PC-3 (cell line): Measurements from ENCODE around the gene GABRA5. TPM values are rescaled to one million over a fixed set of nuclear protein-coding genes. Genes with fewer than 3 reads are reported as not detected.

Source experiments
- ATAC-seq: fragments of 200-7000 bp; cut with Tn5 transposase; 2 replicates; pipeline ENCODE4 v1.9.1; 2020; ENCODE audit warnings: mild to moderate bottlenecking, moderate library complexity
- BruUV-seq: library from RNA; stranded (reverse); fragments of 400-500 nt; replicated peaks from 2 replicates; lab custom pipeline; 2021; lab: Mats Ljungman, UMichigan
- CTCF ChIA-PET: fragments of 300-600 bp; sonication (Branson Sonifier 250); formaldehyde crosslinking; loops from one replicate; lab custom pipeline; 2022; ENCODE audit warnings: antibody characterized with exemption; lab: Charles Lee
- POLR2A ChIA-PET: fragments of 300-600 bp; sonication (Branson Sonifier 250); formaldehyde crosslinking; loops from one replicate; lab custom pipeline; 2022; ENCODE audit warnings: antibody characterized with exemption; ENCODE audit not compliant: unreplicated experiment; lab: Charles Lee
- DNase-seq: peaks from one replicate; pipeline ENCODE4 v3.0.0-alpha.2; 2015
- H2AFZ ChIP-seq: fragments of 300-600 bp; sonication (generic); 2 replicates; pipeline ENCODE4 v1.6.0; 2016; ENCODE audit warnings: antibody characterized with exemption, low read length
- H3F3A ChIP-seq: fragments of 300-600 bp; sonication (generic); one replicate; pipeline ENCODE4 v1.6.0; 2017; ENCODE audit warnings: antibody characterized with exemption, low read length, control low read depth, mild to moderate bottlenecking; ENCODE audit not compliant: unreplicated experiment
- H3K27ac ChIP-seq: fragments of 300-600 bp; sonication (generic); 2 replicates; pipeline ENCODE4 v1.5.1; 2016; ENCODE audit warnings: mild to moderate bottlenecking, low read length
- H3K27me3 ChIP-seq: fragments of 300-600 bp; sonication (generic); 2 replicates; pipeline ENCODE4 v1.6.1; 2016; ENCODE audit warnings: low read length, mixed read lengths
- H3K36me3 ChIP-seq: fragments of 300-600 bp; sonication (generic); 2 replicates; pipeline ENCODE4 v1.6.1; 2016; ENCODE audit warnings: low read depth, mixed run types, low read length, mixed read lengths
- H3K4me1 ChIP-seq: fragments of 300-600 bp; sonication (generic); 2 replicates; pipeline ENCODE4 v1.5.1; 2016; ENCODE audit warnings: low read length; ENCODE audit not compliant: insufficient read depth
- H3K4me2 ChIP-seq: fragments of 300-600 bp; sonication (generic); 2 replicates; pipeline ENCODE4 v1.6.0; 2016; ENCODE audit warnings: low read length
- H3K4me3 ChIP-seq: fragments of 300-600 bp; sonication (generic); 2 replicates; pipeline ENCODE4 v1.5.1; 2016; ENCODE audit warnings: mild to moderate bottlenecking, low read length, mixed read lengths
- H3K79me2 ChIP-seq: fragments of 300-600 bp; sonication (generic); 2 replicates; pipeline ENCODE4 v1.6.1; 2017; ENCODE audit warnings: low read length, mixed read lengths
- H3K9ac ChIP-seq: fragments of 300-600 bp; sonication (generic); 2 replicates; pipeline ENCODE4 v1.6.0; 2016; ENCODE audit warnings: mild to moderate bottlenecking, low read length
- H3K9me2 ChIP-seq: fragments of 300-600 bp; sonication (generic); replicated peaks from 2 replicates; pipeline ENCODE4 v1.6.1; 2016; ENCODE audit warnings: mixed run types, low read length, mixed read lengths
- H3K9me3 ChIP-seq: fragments of 300-600 bp; sonication (generic); 2 replicates; pipeline ENCODE4 v1.6.1; 2016; ENCODE audit warnings: low read length, mixed read lengths
- H4K20me1 ChIP-seq: fragments of 300-600 bp; sonication (generic); 2 replicates; pipeline ENCODE4 v1.6.1; 2016; ENCODE audit warnings: low read length, mixed read lengths
- CTCF ChIP-seq: fragments of 300-600 bp; sonication (generic); conservative IDR thresholded peaks from 2 replicates; pipeline ENCODE4 v1.5.1; 2017; ENCODE audit warnings: antibody characterized with exemption, low read depth, mild to moderate bottlenecking, low read length
- EZH2 ChIP-seq: fragments of 300-600 bp; sonication (generic); IDR thresholded peaks from one replicate; pipeline ENCODE4 v1.6.1; 2017; ENCODE audit warnings: antibody characterized with exemption, mild to moderate bottlenecking, low read length; ENCODE audit not compliant: unreplicated experiment
- EZH2phosphoT487 ChIP-seq: fragments of 300-600 bp; sonication (generic); IDR thresholded peaks from 2 replicates; pipeline ENCODE4 v1.6.1; 2018; ENCODE audit warnings: mild to moderate bottlenecking, antibody characterized with exemption, low read length, borderline replicate concordance
- intact Hi-C: fragments of 100-400 bp; cut with micrococcal nuclease; formaldehyde crosslinking; loops from 2 replicates; pipeline ENCODE4 v1.9.0; 2023
- total RNA-seq: library from RNA; depleted of rRNA; stranded (reverse); fragments of >200 nt; gene quantifications from 2 replicates; pipeline ENCODE4 v1.2.3, GENCODE V29; 2014

Gene GABRA5
- total RNA-seq, 1 experiment from 2014 or later, result not detected

DNA sequence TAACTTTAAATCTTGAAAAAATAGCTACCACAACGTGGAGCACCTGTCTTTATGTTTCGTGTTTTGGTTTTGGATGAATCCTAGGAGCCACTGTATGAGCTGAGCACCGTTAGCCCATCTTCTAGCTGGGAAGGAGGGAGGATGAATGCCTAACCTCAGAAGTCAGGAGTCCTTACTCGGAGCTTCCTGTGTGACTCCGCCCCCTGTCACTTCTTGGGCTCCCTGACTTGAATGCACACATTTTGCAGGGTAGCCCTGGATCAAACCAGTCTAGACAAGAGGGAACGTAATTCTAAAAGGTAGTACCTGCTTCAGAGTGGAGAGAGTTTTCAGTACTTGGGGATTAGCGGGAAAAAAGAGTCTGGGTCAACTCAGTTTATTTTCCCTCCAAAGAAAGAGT, 5.3 kb downstream of the GABRA5 start:
- H2AFZ ChIP-seq, result no peak overlapping the region
- no peak overlapping the region for H3K4me2 ChIP-seq
- no peaks in the 10 kb centered on the region for H4K20me1 ChIP-seq
- no peaks in the 10 kb centered on the region for H3K9me2 ChIP-seq
- no peaks in the 10 kb centered on the region for H3K36me3 ChIP-seq
- TF ChIP-seq EZH2 (no peak), CTCF (no peak), EZH2phosphoT487 (no peak)
- POLR2A ChIA-PET, result no interaction called here
- no peaks in the 10 kb centered on the region for H3F3A ChIP-seq
- no peaks in the 10 kb centered on the region for H3K9me3 ChIP-seq
- H3K4me3 ChIP-seq, result no peak overlapping the region
- no TSS peak for BruUV-seq
- no peaks in the 10 kb centered on the region for H3K4me1 ChIP-seq
- H3K27me3 ChIP-seq, result peaks cover 25% of the 10 kb centered on the region
- H3K27ac ChIP-seq, result no peak overlapping the region
- no peak overlapping the region for H3K9ac ChIP-seq
- intact Hi-C loops, result no loop called here
- ATAC-seq (no peak), DNase-seq (no peak)
- CTCF ChIA-PET, result no interaction called here
- H3K79me2 ChIP-seq, result no peaks in the 10 kb centered on the region

DNA sequence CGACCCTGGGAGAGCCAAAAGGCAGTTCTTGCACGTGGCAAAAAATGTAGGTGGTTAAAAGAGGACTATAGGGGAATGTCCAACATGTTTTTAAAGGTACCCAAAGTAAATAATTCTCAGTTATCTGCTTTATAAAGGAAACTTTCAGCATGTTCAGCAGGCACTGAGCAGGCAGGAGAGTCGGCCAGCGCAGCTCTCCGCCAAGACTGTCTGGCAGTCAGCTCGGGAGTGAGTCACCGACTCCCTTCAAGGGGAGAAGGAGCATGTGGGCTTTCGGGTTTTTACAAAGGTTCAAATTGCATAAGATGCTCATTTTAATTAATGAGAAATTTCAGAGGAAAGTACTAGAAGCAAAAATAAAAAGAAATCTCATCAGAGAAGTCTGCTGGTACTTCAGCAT, 7.0 kb downstream of the GABRA5 start:
- no peak overlapping the region for H2AFZ ChIP-seq
- DNase-seq, result no peak
- H3K4me3 ChIP-seq, result no peak overlapping the region
- ChIA-PET POLR2A (no interaction called here), CTCF (no interaction called here)
- BruUV-seq, result no TSS peak
- intact Hi-C loops, result no loop called here
- no peaks in the 10 kb centered on the region for H3K79me2 ChIP-seq
- H3K9me2 ChIP-seq, result no peaks in the 10 kb centered on the region
- H3K27me3 ChIP-seq, result peaks cover 14% of the 10 kb centered on the region; the same call in 1 of the 2 replicates
- no peak overlapping the region for H3K27ac ChIP-seq
- H3K4me2 ChIP-seq, result no peak overlapping the region
- no peaks in the 10 kb centered on the region for H3F3A ChIP-seq
- TF ChIP-seq EZH2, result no peak
- no peak for TF ChIP-seq EZH2phosphoT487
- no peak for TF ChIP-seq CTCF
- H3K4me1 ChIP-seq, result no peaks in the 10 kb centered on the region
- ATAC-seq, result no peak
- no peak overlapping the region for H3K9ac ChIP-seq
- H3K9me3 ChIP-seq, result no peaks in the 10 kb centered on the region
- no peaks in the 10 kb centered on the region for H3K36me3 ChIP-seq
- H4K20me1 ChIP-seq, result no peaks in the 10 kb centered on the region

- Histone ChIP-seq H3K4me2 (no peak overlapping the region), H2AFZ (no peak overlapping the region), H4K20me1 (no peaks in the 10 kb centered on the region), H3K9ac (no peak overlapping the region), H3K4me1 (no peaks in the 10 kb centered on the region), H3K27ac (no peak overlapping the region), H3K27me3 (0 out of 2 replicates have a peak, but pooled peaks cover 5% of the 10 kb centered on the region), H3K9me3 (no peaks in the 10 kb centered on the region), H3K9me2 (no peaks in the 10 kb centered on the region), H3K36me3 (no peaks in the 10 kb centered on the region), H3K4me3 (no peak overlapping the region), H3K79me2 (no peaks in the 10 kb centered on the region), H3F3A (no peaks in the 10 kb centered on the region)
- ChIA-PET POLR2A (no interaction called here), CTCF (no interaction called here)
- TF ChIP-seq EZH2, result no peak
- TF ChIP-seq CTCF, result no peak
- TF ChIP-seq EZH2phosphoT487, result no peak
- ATAC-seq (no peak), DNase-seq (no peak)
- intact Hi-C loops, result no loop called here
- no TSS peak for BruUV-seq
Observed at GRCh38 chr15:26874774-26875475, 8.1 kb downstream of the GABRA5 start.
